ENCODE measurements around the gene HYAL3. TPM values are rescaled to one million over a fixed set of nuclear protein-coding genes. Genes with fewer than 3 reads are reported as not detected.
A peak's percentile ranks its signal among the peaks of the same experiment; 100 is the strongest.
"Not testable (repeated sequence)": the region's sequence is repeated elsewhere in the genome, so short reads cannot be mapped to it uniquely, and the experiment has no call there.

Gene HYAL3
- total RNA-seq, 2 donors from 2014 or later: 2.5 to 4.2 TPM

DNA sequence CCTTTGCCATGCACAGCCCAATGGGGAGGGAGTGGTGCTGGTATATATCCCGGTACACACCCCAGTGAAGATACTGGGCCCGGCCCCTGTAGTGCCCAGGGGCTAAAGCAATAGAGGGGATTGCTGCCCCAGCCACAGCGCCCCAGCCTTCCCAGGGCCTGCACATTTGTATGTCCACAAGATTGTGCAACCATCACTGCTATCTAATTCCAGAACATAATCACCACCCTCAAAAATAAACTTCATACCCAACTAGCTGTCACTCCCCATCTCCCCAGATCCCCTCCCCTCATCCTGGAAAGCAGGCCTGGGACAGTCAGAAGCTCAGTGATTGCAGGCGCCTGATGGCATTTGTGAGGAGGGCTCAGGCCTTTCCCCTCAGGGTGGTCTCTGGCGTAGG is 49.7 kb downstream of the HYAL3 start:
- Histone ChIP-seq H3K9me3 (no peaks in the 10 kb centered on the region), H3K27ac (no peak overlapping the region), H3K9ac (ENCODE audit: low read depth in 2 of 2, low read length in 2 of 2) (no peak overlapping the region), H3K4me3 (no peak overlapping the region), H3K4me1 (peaks cover 14% of the 10 kb centered on the region), H3K36me3 (no peaks in the 10 kb centered on the region), H3K27me3 (no peaks in the 10 kb centered on the region)
- intact Hi-C loops (cut with DNase I): no loop called here
- DNase-seq: no peak
- TF ChIP-seq, protein P1, sequence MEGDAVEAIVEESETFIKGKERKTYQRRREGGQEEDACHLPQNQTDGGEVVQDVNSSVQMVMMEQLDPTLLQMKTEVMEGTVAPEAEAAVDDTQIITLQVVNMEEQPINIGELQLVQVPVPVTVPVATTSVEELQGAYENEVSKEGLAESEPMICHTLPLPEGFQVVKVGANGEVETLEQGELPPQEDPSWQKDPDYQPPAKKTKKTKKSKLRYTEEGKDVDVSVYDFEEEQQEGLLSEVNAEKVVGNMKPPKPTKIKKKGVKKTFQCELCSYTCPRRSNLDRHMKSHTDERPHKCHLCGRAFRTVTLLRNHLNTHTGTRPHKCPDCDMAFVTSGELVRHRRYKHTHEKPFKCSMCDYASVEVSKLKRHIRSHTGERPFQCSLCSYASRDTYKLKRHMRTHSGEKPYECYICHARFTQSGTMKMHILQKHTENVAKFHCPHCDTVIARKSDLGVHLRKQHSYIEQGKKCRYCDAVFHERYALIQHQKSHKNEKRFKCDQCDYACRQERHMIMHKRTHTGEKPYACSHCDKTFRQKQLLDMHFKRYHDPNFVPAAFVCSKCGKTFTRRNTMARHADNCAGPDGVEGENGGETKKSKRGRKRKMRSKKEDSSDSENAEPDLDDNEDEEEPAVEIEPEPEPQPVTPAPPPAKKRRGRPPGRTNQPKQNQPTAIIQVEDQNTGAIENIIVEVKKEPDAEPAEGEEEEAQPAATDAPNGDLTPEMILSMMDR (IDR thresholded peaks at IDR 0.05): no peak

DNA sequence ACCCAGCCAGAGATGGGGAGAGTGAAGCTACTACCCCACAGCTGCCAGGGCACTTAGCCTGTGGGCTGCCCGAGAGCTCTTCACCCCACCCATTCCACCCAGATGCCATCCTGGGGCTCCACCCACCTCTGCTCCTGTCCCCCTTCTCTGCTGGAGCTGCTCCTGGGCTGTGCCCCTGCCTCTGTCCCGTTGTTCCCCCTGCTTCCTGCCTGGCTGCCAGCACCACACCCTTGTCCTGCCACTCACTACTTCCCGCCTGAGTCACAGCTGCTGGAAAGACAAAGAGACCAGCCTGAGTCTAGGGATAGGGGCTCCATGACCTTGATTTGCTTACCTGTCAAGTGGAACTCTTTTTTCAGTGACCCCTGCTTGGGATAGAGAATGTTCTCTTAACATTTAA is 50.8 kb downstream of the HYAL3 start:
- H3K9me3 ChIP-seq: no peaks in the 10 kb centered on the region
- peak; percentile 69 for DNase-seq
- H3K9ac ChIP-seq (ENCODE audit: low read depth in 2 of 2, low read length in 2 of 2): peak overlapping the region; percentile 41 to 48
- no peaks in the 10 kb centered on the region for H3K27me3 ChIP-seq
- no peak overlapping the region for H3K4me3 ChIP-seq
- TF ChIP-seq, protein P1 (IDR thresholded peaks at IDR 0.05): no peak
- peak overlapping the region; percentile 10 for H3K27ac ChIP-seq
- no peaks in the 10 kb centered on the region for H3K36me3 ChIP-seq
- H3K4me1 ChIP-seq: peaks cover 14% of the 10 kb centered on the region
- intact Hi-C loops (cut with DNase I): no loop called here

DNA sequence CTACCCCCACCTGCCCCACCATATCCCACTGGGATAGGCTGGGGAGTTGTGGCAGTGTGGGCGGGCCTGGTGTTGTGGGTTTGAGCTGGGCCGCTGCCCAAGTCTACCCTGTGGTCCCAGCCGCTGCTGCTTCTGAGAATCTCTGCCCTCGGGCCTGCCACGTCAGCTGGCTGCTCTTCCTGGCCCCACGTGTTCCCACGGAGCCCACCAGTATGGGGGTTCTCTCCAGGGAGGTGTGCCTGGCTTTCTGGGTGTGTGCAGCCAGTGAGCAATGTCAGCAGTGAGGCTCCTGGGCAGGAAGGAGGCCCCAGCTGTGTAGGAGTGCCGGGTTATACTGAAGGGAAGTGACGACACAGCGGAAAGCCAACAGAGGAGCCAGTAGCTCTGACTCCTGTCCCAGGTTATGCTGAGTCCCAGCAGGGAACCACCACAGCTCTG is 52.7 kb downstream of the HYAL3 start:
- TF ChIP-seq, protein P1 (IDR thresholded peaks at IDR 0.05): peak; percentile 50
- H3K9ac ChIP-seq (ENCODE audit: low read depth in 2 of 2, low read length in 2 of 2): peak overlapping the region; percentile 48 to 74
- H3K27me3 ChIP-seq: no peaks in the 10 kb centered on the region
- no peaks in the 10 kb centered on the region for H3K9me3 ChIP-seq
- H3K4me3 ChIP-seq: peak overlapping the region; percentile 43
- H3K36me3 ChIP-seq: no peaks in the 10 kb centered on the region
- intact Hi-C loops (cut with DNase I): loop anchor here (1.0 kb wide), 1 partner anchor 20 kb away; no protein-coding TSS in a partner anchor
- H3K4me1 ChIP-seq: peaks cover 14% of the 10 kb centered on the region
- DNase-seq: peak; percentile 53
- peak overlapping the region; percentile 69 for H3K27ac ChIP-seq

DNA sequence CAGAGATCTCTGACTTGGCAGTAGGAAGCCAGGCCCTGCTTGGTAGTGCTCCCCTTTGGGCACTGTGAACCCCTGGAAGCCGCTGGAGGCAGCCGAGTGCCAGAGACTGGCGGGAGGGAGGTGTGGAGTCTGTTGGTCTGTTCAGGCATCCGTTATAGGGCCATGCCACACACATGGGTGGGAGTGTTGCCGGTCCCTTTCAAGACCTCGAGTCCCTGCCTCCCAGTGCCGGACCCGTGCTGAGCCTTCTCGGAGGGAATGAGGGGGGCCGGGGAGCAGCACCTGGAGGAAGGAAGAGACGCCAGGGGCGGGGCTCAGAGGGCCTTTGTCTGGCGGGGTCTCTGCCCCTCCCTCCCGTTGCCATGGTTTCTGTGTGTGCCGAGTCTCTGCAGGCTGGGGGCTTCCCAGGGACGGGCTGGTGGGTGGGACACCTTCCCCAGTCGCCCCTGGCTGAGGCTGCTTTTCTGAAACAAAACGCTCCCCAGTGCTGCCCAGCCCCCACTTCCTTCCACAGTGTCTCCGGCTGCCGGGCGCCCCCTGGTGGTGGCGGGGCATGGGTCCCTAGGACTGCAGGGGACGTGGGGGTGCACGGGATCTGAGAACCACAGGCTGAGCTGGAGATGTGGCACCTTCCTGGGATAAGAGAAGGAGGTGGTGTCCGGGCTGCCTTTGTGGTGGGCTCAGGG is 53.2 kb downstream of the HYAL3 start:
- H3K4me3 ChIP-seq: peak overlapping the region; percentile 43
- H3K27ac ChIP-seq: peak overlapping the region; percentile 69
- H3K27me3 ChIP-seq: no peaks in the 10 kb centered on the region
- no peaks in the 10 kb centered on the region for H3K9me3 ChIP-seq
- H3K4me1 ChIP-seq: peaks cover 14% of the 10 kb centered on the region
- H3K36me3 ChIP-seq: no peaks in the 10 kb centered on the region
- TF ChIP-seq, protein P1 (IDR thresholded peaks at IDR 0.05): peak; percentile 98
- peak overlapping the region; percentile 48 to 74 for H3K9ac ChIP-seq (ENCODE audit: low read depth in 2 of 2, low read length in 2 of 2)
- DNase-seq: peak; percentile 96
- intact Hi-C loops (cut with DNase I): loop anchor here (1.0 kb wide), 1 partner anchor 20 kb away; no protein-coding TSS in a partner anchor

DNA sequence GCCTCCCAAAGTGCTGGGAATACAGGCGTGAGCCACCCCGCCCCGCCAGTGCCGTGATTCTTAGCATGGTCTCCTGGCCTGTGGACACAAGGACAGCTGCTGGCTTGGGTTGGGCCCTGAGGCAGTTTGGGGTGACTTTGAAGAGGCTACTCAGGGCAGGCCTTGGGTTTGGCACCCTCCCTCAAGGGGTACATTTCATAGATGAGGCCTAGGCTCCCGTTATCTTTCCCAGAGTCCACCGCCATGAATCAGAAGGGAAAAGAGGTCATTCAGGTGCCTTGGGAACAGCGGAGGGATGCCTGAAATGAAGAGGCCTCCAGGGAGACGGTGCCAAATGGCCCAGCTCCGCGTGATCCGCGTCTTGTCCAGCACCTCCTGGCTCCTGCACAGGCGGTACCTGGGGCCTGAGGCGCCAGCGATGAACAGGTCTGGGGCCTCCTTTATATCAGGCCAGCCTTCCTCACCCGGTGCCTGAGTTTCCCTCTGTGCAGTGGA is 53.9 kb downstream of the HYAL3 start:
- Histone ChIP-seq H3K9me3 (no peaks in the 10 kb centered on the region), H3K9ac (ENCODE audit: low read depth in 2 of 2, low read length in 2 of 2) (peak overlapping the region; percentile 48 to 74), H3K36me3 (no peaks in the 10 kb centered on the region), H3K27ac (peak overlapping the region; percentile 69), H3K4me3 (peak overlapping the region; percentile 43), H3K4me1 (peaks cover 15% of the 10 kb centered on the region), H3K27me3 (no peaks in the 10 kb centered on the region)
- no peak for DNase-seq
- TF ChIP-seq, protein P1 (IDR thresholded peaks at IDR 0.05): no peak
- intact Hi-C loops (cut with DNase I): no loop called here

DNA sequence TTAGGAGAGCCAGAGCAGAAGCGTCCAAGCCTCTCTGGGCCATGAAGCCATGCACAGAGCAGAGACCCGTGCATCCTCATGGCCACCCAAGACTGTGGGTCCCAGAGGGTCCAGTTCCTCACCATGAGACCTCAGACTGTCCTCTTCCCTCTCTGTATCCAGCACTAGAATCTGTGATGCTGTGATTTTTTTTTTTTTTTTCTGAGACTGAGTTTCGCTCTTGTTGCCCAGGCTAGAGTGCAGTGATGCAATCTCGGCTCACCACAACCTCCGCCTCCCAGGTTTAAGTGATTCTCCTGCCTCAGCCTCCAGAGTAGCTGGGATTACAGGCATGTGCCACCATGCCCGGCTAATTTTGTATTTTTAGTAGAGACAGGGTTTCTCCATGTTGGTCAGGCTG is 54.4 kb downstream of the HYAL3 start:
- DNase-seq; intact Hi-C loops (cut with DNase I); H3K27me3 ChIP-seq; H3K4me3 ChIP-seq; H3K9me3 ChIP-seq; H3K36me3 ChIP-seq; H3K27ac ChIP-seq: not testable (repeated sequence)
- Histone ChIP-seq H3K9ac (ENCODE audit: low read depth in 2 of 2, low read length in 2 of 2) (peak overlapping the region in 1 of 2 donors; percentile 54), H3K4me1 (peaks cover 20% of the 10 kb centered on the region)

Measured in colonic mucosa (tissue), 4 donors.